Left cardiac atrium (tissue), 4 donors: ENCODE measurements around the gene TMEM134. TPM values are rescaled to one million over a fixed set of nuclear protein-coding genes. Genes with fewer than 3 reads are reported as not detected.
"Not testable (repeated sequence)": the region's sequence is repeated elsewhere in the genome, so short reads cannot be mapped to it uniquely, and the experiment has no call there.

Experiments
- ATAC-seq, 2 donors: fragments of 200-7000 bp; cut with Tn5 transposase; one replicate each; pipeline ENCODE4 v1.9.1; 2020; ENCODE audit warnings: mild to moderate bottlenecking in 2 of 2, moderate library complexity in 2 of 2
- DNase-seq: peaks from one replicate; pipeline ENCODE4 v3.0.0-alpha.2; 2020
- intact Hi-C, 2 donors: fragments of 100-400 bp; cut with DNase I; formaldehyde crosslinking; loops; one replicate each; pipeline versions ENCODE4 v1.14.1 to v1.15.1; 2022 to 2023
- total RNA-seq, 2 donors: library from RNA; stranded (reverse); fragmentation: NEBNext Ultra II Directional; extraction: Animal tissue kit (Norgen Biotek cat#: 25700); gene quantifications; one replicate each; pipeline ENCODE4 v1.2.1, GENCODE V29; 2021
- donor health status: DM: no; HTN: yes; CAD: no.
- donor health status: DM: no; HTN: yes; CAD: no; lungs with severe emphysema.
- donor health status: DM: yes; HTN: yes; CAD: no.
- donor health status: Dilated cardiomyopathy.

Gene TMEM134
- total RNA-seq, 2 donors from 2014 or later: 50.5 to 58.1 TPM

- ATAC-seq: no peak
- intact Hi-C loops: loop anchor here in 1 of 2 donors (10.0 kb wide), 1 partner anchor 64 kb away; the partner anchor contains the start of genes PPP1CA and TBC1D10C
- no peak for DNase-seq
Observed at GRCh38 chr11:67468456-67468758, 644 bp downstream of the TMEM134 start.

GRCh38 chr11:67468056-67468455, 995 bp downstream of the TMEM134 start:
- ATAC-seq (peak in 1 of 2 donors; percentile 4), DNase-seq (no peak)
- intact Hi-C loops: loop anchor here in 1 of 2 donors (10.0 kb wide), 1 partner anchor 63 kb away; the partner anchor contains the start of genes PPP1CA and TBC1D10C

- DNase-seq (no peak), ATAC-seq (no peak)
- intact Hi-C loops: loop anchor here in 1 of 2 donors (10.0 kb wide), 1 partner anchor 62 kb away; the partner anchor contains the start of genes PPP1CA and TBC1D10C
Observed at GRCh38 chr11:67466962-67467771, 1.9 kb downstream of the TMEM134 start.

- intact Hi-C loops: loop anchor here in 1 of 2 donors (10.0 kb wide), 1 partner anchor 62 kb away; the partner anchor contains the start of genes PPP1CA and TBC1D10C
- DNase-seq (no peak), ATAC-seq (no peak)
Observed at GRCh38 chr11:67466367-67466766, 2.7 kb downstream of the TMEM134 start.

GRCh38 chr11:67465530-67465929, 3.5 kb downstream of the TMEM134 start:
- DNase-seq, ATAC-seq: not testable (repeated sequence)
- intact Hi-C loops: loop anchor here in 1 of 2 donors (10.0 kb wide), 1 partner anchor 61 kb away; the partner anchor contains the start of genes PPP1CA and TBC1D10C

GRCh38 chr11:67465189-67465510, 3.9 kb downstream of the TMEM134 start:
- ATAC-seq (no peak), DNase-seq (no peak)
- intact Hi-C loops: loop anchor here in 1 of 2 donors (10.0 kb wide), 1 partner anchor 60 kb away; the partner anchor contains the start of genes PPP1CA and TBC1D10C

GRCh38 chr11:67464411-67465188, 4.5 kb downstream of the TMEM134 start:
- intact Hi-C loops: loop anchor here (5.0 to 10.0 kb wide), 2 partner anchors 37 to 60 kb away; partner anchors contain the start of genes PPP1CA (in 1 of the 2), RPS6KB2 (in 1 of the 2) and TBC1D10C (in 1 of the 2)
- peak; percentile 71 to 77 for ATAC-seq
- peak; percentile 90 for DNase-seq

GRCh38 chr11:67463680-67464410, 5.2 kb downstream of the TMEM134 start:
- peak; percentile 21 to 59 for ATAC-seq

GRCh38 chr11:67463186-67463585, 5.9 kb downstream of the TMEM134 start:
- intact Hi-C loops: loop anchor here (5.0 to 10.0 kb wide), 2 partner anchors 36 to 58 kb away; partner anchors contain the start of genes PPP1CA (in 1 of the 2), RPS6KB2 (in 1 of the 2) and TBC1D10C (in 1 of the 2)
- DNase-seq: no peak
- ATAC-seq: no peak

More at GRCh38 chr11:67463680-67464410, 5.2 kb downstream of the TMEM134 start:
- DNase-seq: peak; percentile 69
- intact Hi-C loops: loop anchor here (5.0 to 10.0 kb wide), 2 partner anchors 37 to 59 kb away; partner anchors contain the start of genes PPP1CA (in 1 of the 2), RPS6KB2 (in 1 of the 2) and TBC1D10C (in 1 of the 2)

GRCh38 chr11:67458266-67458665, 10.8 kb downstream of the TMEM134 start:
- DNase-seq (no peak), ATAC-seq (no peak)
- intact Hi-C loops: no loop called here

GRCh38 chr11:67457453-67457852, 11.6 kb downstream of the TMEM134 start:
- ATAC-seq (no peak), DNase-seq (no peak)
- intact Hi-C loops: no loop called here

- DNase-seq: no peak
- intact Hi-C loops: no loop called here
Observed at GRCh38 chr11:67456068-67456705, 12.9 kb downstream of the TMEM134 start.

GRCh38 chr11:67455054-67455453, 14.0 kb downstream of the TMEM134 start, which contains the start of gene CABP4:
Gene CABP4 (plus strand): TSS chr11:67455354. CDS start chr11:67455424, 70 bp downstream.
- DNase-seq (no peak), ATAC-seq (no peak)
- intact Hi-C loops: no loop called here

More at GRCh38 chr11:67456068-67456705, 12.9 kb downstream of the TMEM134 start:
- no peak for ATAC-seq

- DNase-seq (no peak), ATAC-seq (no peak)
- intact Hi-C loops: no loop called here
Observed at GRCh38 chr11:67453816-67454732, 15.0 kb downstream of the TMEM134 start.

GRCh38 chr11:67452141-67452952, 16.7 kb downstream of the TMEM134 start, which contains the start of gene GPR152:
Gene GPR152 (minus strand): TSS chr11:67452729. CDS start chr11:67452724, 5 bp downstream.
- intact Hi-C loops: no loop called here
- peak in 1 of 2 donors; percentile 37 for ATAC-seq
- DNase-seq: peak; percentile 60

- ATAC-seq (no peak), DNase-seq (no peak)
- intact Hi-C loops: no loop called here
Observed at GRCh38 chr11:67451658-67451976, 17.4 kb downstream of the TMEM134 start.
